HG02623 (cell line): ENCODE results near the gene SUMO2.

Source experiments
- ATAC-seq: cut with Tn5 transposase; IDR thresholded peaks from one replicate; pipeline ENCODE4 v1.9.1; 2021; ENCODE audit warnings: moderate library complexity; ENCODE audit not compliant: unreplicated experiment

SUMO2 gene

DNA sequence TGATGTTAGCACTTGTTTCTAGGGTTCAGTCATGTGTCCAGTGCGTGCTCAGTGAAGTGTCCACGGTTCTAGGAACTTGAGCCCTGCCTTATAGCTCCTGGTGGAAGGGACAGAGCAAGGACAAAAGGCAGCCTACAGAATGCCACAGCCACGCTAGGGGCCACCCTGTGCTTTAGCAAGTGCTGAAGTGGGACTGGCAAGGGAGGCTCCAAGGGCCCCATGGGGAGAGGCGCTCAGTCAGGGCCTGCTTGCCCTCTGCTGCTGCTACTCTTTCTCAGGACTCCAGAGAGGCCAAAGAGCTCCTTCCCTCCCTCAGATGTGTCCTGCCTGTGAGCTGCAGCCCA is 58.0 kb downstream of the SUMO2 start:
- ATAC-seq: no peak

- ATAC-seq: no peak
Measured at GRCh38 chr17:75124041-75124818, 58.5 kb downstream of the SUMO2 start.

- no peak for ATAC-seq
Measured at GRCh38 chr17:75118307-75118706, 64.5 kb downstream of the SUMO2 start.

- no peak for ATAC-seq
Measured at GRCh38 chr17:75116737-75117136, 66.0 kb downstream of the SUMO2 start.
